WI38 (cell line): ENCODE data around the gene ABCD4.
"Not testable (repeated sequence)": the region's sequence is repeated elsewhere in the genome, so short reads cannot be mapped to it uniquely, and the experiment has no call there.

Source experiments
- H3K4me3 ChIP-seq: 2 replicates; pipeline ENCODE4 v1.5.1; 2011; ENCODE audit warnings: low read depth, mild to moderate bottlenecking, control low read depth, low read length
- TF ChIP-seq, protein P1 (sequence below): IDR thresholded peaks from 2 replicates; pipeline ENCODE4 v1.5.1; 2012; ENCODE audit warnings: low read depth, mild to moderate bottlenecking, control low read depth, low read length

The ABCD4 gene

DNA sequence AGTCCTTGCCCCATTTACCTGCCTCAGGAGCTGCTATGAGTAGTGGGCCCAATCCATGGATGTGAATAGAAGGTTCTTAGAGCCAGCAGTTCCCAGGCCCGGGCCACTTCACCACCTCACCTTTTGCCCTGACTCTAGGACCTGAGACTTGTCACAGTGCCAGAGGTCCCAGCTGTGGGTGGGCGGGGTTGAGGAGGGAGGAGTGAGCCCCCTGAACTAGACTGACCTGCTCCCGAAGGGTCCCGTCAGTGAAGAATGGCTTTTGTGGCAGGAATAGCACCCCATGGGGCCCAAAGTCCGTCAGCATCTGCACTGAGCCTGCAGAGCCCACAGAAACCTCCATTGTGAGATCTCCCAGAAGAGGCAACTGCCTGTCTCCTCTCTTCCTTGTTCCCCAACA lies 12.9 kb downstream of the ABCD4 start:
- TF ChIP-seq, protein P1, sequence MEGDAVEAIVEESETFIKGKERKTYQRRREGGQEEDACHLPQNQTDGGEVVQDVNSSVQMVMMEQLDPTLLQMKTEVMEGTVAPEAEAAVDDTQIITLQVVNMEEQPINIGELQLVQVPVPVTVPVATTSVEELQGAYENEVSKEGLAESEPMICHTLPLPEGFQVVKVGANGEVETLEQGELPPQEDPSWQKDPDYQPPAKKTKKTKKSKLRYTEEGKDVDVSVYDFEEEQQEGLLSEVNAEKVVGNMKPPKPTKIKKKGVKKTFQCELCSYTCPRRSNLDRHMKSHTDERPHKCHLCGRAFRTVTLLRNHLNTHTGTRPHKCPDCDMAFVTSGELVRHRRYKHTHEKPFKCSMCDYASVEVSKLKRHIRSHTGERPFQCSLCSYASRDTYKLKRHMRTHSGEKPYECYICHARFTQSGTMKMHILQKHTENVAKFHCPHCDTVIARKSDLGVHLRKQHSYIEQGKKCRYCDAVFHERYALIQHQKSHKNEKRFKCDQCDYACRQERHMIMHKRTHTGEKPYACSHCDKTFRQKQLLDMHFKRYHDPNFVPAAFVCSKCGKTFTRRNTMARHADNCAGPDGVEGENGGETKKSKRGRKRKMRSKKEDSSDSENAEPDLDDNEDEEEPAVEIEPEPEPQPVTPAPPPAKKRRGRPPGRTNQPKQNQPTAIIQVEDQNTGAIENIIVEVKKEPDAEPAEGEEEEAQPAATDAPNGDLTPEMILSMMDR, result no peak
- no peak overlapping the region for H3K4me3 ChIP-seq

GRCh38 chr14:74286736-74287135 lies 16.0 kb downstream of the ABCD4 start:
- no peak overlapping the region for H3K4me3 ChIP-seq
- TF ChIP-seq, protein P1, result no peak

DNA sequence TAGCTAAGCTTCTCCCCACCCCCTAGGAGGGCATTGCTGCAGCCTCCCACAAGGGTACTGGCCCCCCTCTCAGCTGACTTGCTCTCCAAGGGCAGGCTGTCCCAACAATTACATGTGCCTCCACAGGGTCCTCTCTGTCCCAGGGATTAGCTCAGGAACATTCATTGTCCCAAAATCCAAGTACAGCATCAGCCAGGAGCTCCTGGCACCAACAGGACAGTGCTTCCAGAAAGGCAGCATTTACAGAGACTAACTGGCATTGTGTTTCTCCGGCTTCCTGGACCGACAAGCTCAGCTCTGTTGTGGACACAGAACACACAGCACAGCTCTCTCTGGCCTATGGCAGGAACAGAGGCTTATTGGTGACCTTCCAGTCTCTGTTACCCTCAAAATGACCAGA lies 21.7 kb downstream of the ABCD4 start:
- TF ChIP-seq, protein P1, result no peak
- H3K4me3 ChIP-seq, result no peak overlapping the region

- TF ChIP-seq, protein P1, result no peak
- no peak overlapping the region for H3K4me3 ChIP-seq
Observed at GRCh38 chr14:74278080-74278479, 24.7 kb downstream of the ABCD4 start.

GRCh38 chr14:74275241-74275841 lies 27.4 kb downstream of the ABCD4 start:
- H3K4me3 ChIP-seq, result no peak overlapping the region
- TF ChIP-seq, protein P1, result no peak

DNA sequence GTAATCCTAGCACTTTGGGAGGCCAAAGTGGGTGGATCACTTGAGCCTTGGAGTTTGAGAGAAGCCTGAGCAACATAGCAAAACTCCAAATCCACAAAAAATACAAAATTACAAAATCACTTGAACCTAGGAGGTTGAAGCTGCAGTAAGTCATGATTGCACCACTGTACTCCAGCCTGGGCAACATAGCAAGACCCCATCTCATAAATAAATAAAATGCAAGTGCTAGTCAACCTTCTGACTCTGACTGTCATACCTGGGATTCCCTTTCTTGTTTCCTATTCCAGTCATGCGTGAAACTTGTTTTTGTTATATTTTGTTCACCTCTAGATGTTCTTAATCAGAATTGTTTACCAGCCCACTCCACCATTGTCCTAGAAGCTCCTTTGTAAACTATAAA lies 31.4 kb downstream of the ABCD4 start:
- H3K4me3 ChIP-seq, result no peak overlapping the region
- TF ChIP-seq, protein P1, result no peak

- H3K4me3 ChIP-seq, result not testable (repeated sequence)
Observed at GRCh38 chr14:74270382-74271177, 32.2 kb downstream of the ABCD4 start.
